Activated CD8-positive, alpha-beta memory T cell treated with anti-CD3 and anti-CD28 coated beads for 1 hour (primary cell): ENCODE measurements around the gene PTPRN2.

Experiments used
- DNase-seq, 2 donors: peaks; one replicate each; pipeline ENCODE4 v3.0.0-alpha.2; 2020; ENCODE audit warnings: low read depth in 1 of 2; ENCODE audit errors: extremely low read depth in 1 of 2

The PTPRN2 gene

GRCh38 chr7:158249692-158250091, 337.9 kb downstream of the PTPRN2 start:
- no peak for DNase-seq

DNA sequence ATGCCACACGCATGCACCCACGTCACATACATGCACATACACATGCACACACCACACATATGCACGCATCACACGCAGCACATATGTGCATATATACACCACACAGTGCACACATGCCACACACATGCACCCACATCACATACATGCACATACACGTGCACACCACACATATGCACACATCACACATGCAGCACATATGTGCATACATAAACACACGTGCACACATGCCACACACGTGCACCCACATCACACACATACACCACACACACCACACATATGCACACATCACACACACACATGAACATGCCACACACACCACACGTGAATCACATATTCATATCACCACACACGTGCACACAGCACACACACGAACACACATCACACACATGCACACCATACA, 338.8 kb downstream of the PTPRN2 start:
- no peak for DNase-seq

DNA sequence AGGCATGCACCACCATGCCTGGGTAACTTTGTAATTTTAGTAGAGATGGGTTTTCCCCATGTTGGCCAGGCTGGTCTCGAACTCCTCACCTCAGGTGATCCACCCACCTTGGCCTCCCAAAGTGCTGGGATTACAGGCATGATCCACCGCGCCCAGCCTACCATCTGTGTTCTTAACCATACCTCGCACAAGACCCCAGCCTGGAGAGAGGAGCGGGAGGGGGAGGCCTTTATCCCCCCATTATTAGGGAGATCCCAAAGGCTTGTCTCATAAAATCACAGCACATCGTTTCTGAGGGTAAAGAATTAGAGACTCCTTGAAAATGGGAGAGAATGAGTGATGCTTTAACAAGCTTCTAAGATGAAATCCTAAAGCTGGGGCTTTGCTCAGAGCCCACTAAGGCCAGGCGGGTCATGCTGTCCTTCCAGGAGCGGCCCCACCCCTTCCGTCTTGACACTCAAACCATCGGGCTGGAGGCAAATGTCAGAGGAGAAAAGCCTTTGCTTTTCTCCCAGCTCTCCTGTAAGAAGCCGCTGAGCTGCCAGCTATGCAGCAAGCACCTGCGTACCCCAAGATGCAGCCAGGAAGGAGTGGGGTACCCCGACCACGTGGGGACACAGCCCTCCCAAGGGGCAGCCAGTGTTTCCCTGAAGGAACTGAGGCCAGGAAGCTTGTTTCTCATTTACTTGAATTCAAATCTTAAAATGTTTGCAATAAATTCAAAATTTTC, 339.7 kb downstream of the PTPRN2 start:
- DNase-seq = no peak

DNA sequence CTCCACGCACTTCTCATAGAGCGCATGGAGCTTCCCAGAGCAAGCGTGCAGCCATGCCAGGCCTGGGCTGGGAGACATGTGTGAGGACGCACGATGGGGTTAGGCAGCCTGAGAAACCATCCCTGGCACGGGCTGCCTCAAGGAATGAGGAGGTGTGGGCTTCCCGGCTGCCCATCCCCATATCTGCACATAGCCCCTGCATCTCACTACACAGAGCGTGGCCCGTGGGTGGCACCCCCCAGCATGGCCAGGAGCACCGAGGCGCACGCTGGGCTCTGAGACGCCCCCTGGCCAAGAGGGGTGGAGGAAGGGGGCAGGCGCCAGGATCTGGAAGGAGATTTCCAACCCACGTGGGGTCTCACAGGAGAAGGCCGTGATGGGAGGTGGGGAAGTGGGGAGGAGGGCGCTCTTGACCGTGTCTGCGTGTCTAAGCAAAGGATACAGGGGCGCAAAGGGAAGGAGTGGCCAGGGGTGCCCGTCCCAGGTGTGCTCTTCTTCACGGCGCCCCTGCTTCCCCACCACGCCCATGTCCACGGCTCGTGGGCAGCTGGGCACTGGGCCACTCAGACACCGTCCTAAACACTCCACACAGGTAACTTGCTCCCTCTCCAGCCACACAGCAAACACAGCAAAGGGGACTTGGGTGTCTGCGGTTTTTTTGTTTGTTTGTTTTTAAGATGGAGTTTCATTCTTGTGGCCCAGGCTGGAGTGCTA, 340.5 kb downstream of the PTPRN2 start:
- DNase-seq = no peak

- DNase-seq = no peak
These were observed 341.2 kb downstream of the PTPRN2 start for GRCh38 chr7:158246272-158246959.

DNA sequence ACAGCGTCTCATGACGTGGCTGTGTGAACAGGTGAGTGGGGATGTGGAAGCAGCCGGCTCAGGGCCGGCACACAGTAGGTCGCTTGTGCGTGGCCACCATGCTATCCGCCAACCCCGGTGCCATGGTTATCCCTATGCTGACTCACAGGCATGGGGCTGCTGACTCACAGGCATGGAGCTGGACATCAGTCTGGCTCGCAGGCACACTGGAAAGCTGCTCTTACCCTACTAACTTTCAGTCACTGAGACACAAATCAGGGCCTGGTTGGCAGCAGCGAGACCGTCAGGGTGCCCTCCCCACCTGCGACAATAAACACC, 341.9 kb downstream of the PTPRN2 start:
- no peak for DNase-seq

GRCh38 chr7:158244873-158245723, 342.5 kb downstream of the PTPRN2 start:
- no peak for DNase-seq

DNA sequence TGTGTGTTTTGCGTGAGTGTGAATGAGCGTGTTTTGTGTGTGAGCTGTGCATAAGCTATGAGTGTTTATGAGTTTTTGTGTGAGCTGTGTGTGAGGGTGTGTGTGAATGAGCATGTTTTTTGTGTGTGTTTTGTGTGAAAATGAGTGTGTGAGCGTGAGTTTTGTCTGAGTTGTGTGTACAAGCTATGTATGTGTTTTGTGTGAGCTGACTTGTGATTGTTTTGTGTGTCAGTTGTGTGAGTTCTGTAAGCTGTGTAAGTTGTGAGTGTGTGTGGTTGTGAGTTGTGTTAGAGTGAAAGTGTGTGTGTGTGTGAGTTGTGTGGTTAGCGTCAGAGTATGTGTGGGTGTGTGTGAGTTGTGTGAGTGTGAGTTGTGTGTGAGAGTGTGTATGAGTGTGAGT, 343.2 kb downstream of the PTPRN2 start:
- DNase-seq = no peak

DNA sequence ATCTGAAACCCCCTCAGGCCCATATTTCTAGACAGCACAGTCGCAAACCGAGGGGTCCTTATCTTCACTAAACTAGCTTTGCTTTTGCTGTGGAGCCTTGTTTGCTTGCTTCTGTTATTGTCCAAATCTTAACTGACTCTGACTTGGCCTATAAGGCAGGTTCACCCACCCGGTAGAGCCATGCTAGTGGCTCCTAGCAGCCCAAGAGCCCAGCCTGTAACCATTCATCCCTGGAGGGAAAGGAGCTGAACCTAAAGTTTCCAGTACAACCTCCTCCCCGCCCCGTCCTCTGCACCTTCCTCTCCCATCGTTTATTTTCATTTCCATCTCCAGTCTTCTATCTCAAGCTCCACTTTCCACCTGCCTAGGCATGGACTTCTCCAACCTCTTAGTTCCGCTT, 345.7 kb downstream of the PTPRN2 start:
- DNase-seq = no peak

DNA sequence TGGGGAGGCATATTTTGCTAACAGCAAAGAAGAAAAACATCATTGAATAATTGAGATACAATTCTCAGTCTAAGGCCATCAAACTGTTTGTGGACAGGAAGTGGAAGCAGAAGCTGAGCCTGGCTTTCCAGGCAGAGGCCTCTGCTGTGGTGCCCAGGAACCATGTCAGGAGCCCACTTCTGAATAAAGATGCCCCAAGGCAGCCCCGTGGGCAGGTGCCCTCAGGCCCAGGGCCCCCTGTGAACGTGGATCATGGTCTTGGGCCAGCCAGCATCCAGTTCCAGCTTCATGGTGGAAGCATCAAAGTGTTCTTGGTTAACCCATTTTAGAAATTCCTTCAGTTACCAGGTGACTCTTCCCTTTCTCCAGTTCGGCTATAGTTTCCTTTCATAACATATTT, 346.8 kb downstream of the PTPRN2 start:
- DNase-seq = no peak

- no peak for DNase-seq
These were observed 348.2 kb downstream of the PTPRN2 start for GRCh38 chr7:158239290-158239981.

DNA sequence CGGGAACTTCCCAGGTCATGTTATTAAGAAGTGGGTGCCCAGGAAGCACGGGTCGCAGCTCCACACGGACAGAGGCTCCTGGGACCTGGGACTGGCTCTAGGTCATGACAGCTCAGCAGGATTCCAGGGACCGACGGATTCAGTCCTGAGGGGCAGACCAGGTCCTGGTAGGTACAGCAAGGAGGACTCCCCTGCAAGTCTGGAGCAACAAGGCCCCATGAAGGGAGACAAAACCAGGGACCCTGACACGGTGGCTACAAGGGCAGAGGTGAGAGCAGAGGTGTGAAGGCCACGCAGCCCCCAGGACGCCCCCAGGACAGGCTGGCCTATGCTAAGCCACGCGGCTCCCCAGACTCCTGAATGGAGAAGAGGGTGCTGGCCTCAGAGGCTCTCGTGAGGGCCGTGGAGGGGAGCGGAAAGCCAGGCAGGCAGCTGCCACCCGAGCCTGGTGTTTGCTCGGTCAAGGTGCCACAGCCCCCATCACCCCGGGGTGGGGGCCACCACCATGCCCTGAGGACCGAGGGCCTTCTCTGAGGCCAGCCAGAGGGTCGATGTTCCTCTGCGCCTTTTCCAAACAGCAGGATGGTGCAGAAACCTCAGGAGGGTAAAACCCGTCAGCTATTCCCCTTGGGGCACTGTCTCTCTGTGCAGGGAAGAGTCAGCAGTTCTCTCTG, 348.9 kb downstream of the PTPRN2 start:
- no peak for DNase-seq

DNA sequence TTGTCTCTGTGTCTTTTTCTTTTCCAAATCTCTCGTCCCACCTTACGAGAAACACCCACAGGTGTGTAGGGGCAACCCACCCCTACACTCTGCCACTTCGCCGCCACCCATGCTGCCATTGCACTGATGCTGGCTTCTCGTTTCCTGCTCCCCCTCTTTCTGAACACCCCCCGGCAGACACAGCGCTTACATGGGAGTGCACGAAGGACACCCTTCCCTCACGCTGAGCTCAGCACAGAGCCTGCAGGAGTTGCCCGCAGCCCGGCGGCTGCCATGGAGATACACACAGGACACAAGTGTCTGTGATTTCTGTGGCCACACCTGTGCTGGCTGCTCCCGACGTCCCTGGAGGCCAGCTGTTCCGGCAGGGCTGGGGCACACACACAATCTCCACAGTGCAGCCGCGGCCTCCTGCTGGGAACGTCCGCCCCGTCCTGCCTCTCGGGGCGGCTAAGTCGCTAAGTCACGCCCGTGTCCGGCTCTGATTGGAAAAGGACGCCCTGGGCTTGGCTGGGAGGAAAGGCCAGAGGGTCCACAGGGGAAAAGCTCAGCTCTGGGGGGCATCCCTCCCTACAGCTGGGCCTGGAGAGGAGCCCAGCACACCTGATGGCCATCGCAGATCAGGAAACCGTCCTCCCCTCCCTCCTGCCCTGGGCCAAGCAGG, 349.8 kb downstream of the PTPRN2 start:
- no peak for DNase-seq

GRCh38 chr7:158236400-158236799, 351.2 kb downstream of the PTPRN2 start:
- no peak for DNase-seq

DNA sequence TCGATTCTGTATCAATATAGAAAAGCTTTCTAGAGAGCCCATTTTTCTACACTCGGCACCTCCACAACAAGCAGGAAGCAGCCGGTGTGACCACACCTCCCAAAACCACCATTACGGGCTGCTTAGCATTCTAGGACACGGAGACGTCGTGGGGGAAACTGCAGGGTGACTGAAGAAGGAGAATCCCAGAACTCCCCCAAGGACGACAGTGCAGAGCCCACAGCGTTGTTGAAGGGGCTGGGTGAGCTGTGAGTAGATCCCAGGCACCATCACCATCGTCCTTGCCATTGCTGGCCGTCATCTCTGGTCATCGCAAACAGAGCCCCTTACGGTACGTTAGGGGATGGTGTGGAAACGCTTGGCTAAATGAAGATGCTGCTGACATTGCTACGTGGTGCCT, 351.8 kb downstream of the PTPRN2 start:
- DNase-seq = no peak

GRCh38 chr7:158229945-158230344, 357.7 kb downstream of the PTPRN2 start:
- DNase-seq = no peak

DNA sequence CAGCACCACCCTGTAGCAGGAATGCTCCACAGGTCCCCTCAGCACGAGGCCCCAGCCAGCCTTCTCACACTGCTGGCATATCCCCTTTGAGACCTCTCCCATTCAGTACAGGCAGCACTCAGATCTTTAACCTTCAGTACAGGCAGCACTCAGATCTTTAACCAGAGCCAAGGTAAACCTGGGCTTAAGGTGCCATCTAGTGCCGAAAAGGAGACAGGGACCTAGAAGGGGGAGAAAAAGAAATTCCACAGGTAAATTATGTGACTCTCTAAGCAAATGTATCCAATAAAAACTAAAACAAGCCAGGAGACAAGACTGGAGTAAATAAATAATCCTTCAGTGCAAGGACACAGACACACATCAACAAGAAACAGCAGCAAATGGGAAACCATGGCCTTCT, 358.6 kb downstream of the PTPRN2 start:
- DNase-seq = no peak

GRCh38 chr7:158228131-158228530, 359.5 kb downstream of the PTPRN2 start:
- DNase-seq = no peak

GRCh38 chr7:158227258-158227984, 360.2 kb downstream of the PTPRN2 start:
- no peak for DNase-seq
